Ascending aorta (tissue), 2 donors: ENCODE data around the gene UTRN. TPM values are rescaled to one million over a fixed set of nuclear protein-coding genes. Genes with fewer than 3 reads are reported as not detected.

Experiments used
- DNase-seq, 2 donors: peaks; one replicate each; pipeline ENCODE4 v3.0.0-alpha.2; 2019; ENCODE audit warnings: low spot score in 2 of 2
- H3K27ac ChIP-seq, 2 donors: fragments of 200-600 bp; sonication (generic); one replicate each; pipeline ENCODE4 v1.5.1; 2016 to 2017; ENCODE audit warnings: mild to moderate bottlenecking in 1 of 2
- H3K27me3 ChIP-seq: fragments of 200-600 bp; sonication (generic); one replicate; pipeline ENCODE4 v1.5.1; 2017
- H3K36me3 ChIP-seq, 2 donors: fragments of 200-600 bp; sonication (generic); one replicate each; pipeline ENCODE4 v1.5.1; 2016
- H3K4me1 ChIP-seq, 2 donors: fragments of 200-600 bp; sonication (generic); one replicate each; pipeline ENCODE4 v1.5.1; 2016 to 2017; ENCODE audit warnings: mild to moderate bottlenecking in 1 of 2
- H3K4me3 ChIP-seq, 2 donors: fragments of 200-600 bp; sonication (generic); one replicate each; pipeline ENCODE4 v1.5.1; 2016 to 2017; ENCODE audit warnings: mild to moderate bottlenecking in 1 of 2
- H3K9me3 ChIP-seq, 2 donors: fragments of 200-600 bp; sonication (generic); one replicate each; pipeline ENCODE4 v1.5.1; 2016
- CTCF ChIP-seq, 3 experiments: fragments of 200-600 bp in 2 of 3; fragments of 450-650 bp in 1 of 3; sonication (generic) in 2 of 3; IDR thresholded peaks; one replicate each; pipeline ENCODE4 v1.5.1; 2016 to 2019; ENCODE audit warnings: antibody characterized with exemption in 3 of 3, mild to moderate bottlenecking in 1 of 3, moderate library complexity in 1 of 3
- intact Hi-C: fragments of 100-400 bp; cut with DNase I; formaldehyde crosslinking; loops from one replicate; pipeline ENCODE4 v1.15.1; 2023
- total RNA-seq: library from RNA; depleted of rRNA; stranded (reverse); fragments of >200 nt; gene quantifications from one replicate; pipeline ENCODE4 v1.1.0, GENCODE V29; 2016

The UTRN gene
- 69.9 TPM for total RNA-seq

- H3K27ac ChIP-seq, result peak within 1 kb of the TSS; percentile 98 to 99
- no peaks in the 10 kb centered on the region for H3K36me3 ChIP-seq
- peaks cover 0 to 8% of the 10 kb centered on the region in 2 donors for H3K4me1 ChIP-seq
- intact Hi-C loops, result loop anchor here (1.0 to 10.0 kb wide), 5 partner anchors 21 to 1450 kb away; partner anchors contain the start of genes EPM2A, SF3B5 and STX11
- H3K4me3 ChIP-seq, result peak within 1 kb of the TSS; percentile 75 to 98
- TF ChIP-seq CTCF (IDR thresholded peaks at IDR 0.05), result no peak
- no peaks in the 10 kb centered on the region for H3K9me3 ChIP-seq
- H3K27me3 ChIP-seq, result no peaks in the 10 kb centered on the region
- DNase-seq, result peak; percentile 20 to 88
Measured at GRCh38 chr6:144284783-144285547, at the start of gene UTRN. TSS of gene UTRN (plus strand) at chr6:144285335. CDS start at chr6:144291829, 6,494 bp downstream.

DNA sequence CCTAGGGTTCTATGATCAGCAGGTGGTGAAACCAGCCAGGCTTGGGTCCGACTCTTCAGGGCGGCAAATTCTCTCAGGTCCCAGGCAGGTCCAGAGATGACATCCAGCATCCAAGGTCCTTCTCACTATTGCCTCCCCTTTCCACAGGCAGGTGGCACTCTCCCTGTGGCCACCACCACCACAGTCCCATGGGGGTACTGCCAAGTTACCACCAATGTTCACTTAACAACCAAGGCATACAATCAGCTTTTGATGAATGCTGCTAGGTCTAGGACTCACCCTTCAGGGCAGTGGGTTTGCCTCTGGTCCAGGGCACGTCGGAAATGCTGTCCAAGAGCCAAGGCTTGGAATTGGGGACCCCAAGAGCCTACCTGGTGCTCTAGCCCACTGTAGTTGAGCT is 40.4 kb upstream of the UTRN start:
- H3K4me1 ChIP-seq, result peaks cover under 1 to 12% of the 10 kb centered on the region in 2 donors
- H3K27ac ChIP-seq, result no peak overlapping the region
- DNase-seq, result no peak
- H3K9me3 ChIP-seq, result no peaks in the 10 kb centered on the region
- intact Hi-C loops, result no loop called here
- no peaks in the 10 kb centered on the region for H3K36me3 ChIP-seq
- H3K4me3 ChIP-seq, result no peak overlapping the region
- no peaks in the 10 kb centered on the region for H3K27me3 ChIP-seq
- no peak for TF ChIP-seq CTCF (IDR thresholded peaks at IDR 0.05)

GRCh38 chr6:144246988-144247387 is 38.1 kb upstream of the UTRN start:
- Histone ChIP-seq H3K4me1 (peaks cover 3 to 12% of the 10 kb centered on the region in 2 donors), H3K9me3 (no peaks in the 10 kb centered on the region), H3K36me3 (no peaks in the 10 kb centered on the region), H3K27ac (no peak overlapping the region), H3K4me3 (no peak overlapping the region), H3K27me3 (no peaks in the 10 kb centered on the region)
- no peak for DNase-seq
- intact Hi-C loops, result no loop called here
- no peak for TF ChIP-seq CTCF (IDR thresholded peaks at IDR 0.05)

DNA sequence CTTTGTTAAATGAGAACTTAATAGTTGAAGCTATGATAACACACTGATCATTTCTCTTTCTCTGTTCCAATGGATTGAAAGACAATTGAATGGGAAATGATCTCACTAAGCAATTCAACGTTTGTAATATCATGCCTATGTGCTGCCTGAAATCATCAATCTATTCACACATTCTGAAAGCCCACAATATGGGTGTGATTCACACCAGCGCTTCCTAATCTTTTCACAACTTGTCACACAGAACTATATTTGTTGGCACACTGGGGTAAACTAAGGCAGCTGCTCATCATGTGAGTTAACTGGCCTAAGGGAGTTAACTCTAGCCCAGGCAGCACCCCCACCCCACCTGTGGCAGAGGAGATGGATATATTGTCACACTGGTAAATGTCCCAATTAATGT is 37.1 kb upstream of the UTRN start:
- TF ChIP-seq CTCF (IDR thresholded peaks at IDR 0.05), result no peak
- DNase-seq, result no peak
- intact Hi-C loops, result loop anchor here (2.0 kb wide), 1 partner anchor 17 kb away; no protein-coding TSS in a partner anchor
- Histone ChIP-seq H3K9me3 (no peaks in the 10 kb centered on the region), H3K4me3 (no peak overlapping the region), H3K27me3 (no peaks in the 10 kb centered on the region), H3K27ac (peak overlapping the region in 1 of 2 donors; percentile 34), H3K4me1 (peaks cover 3 to 12% of the 10 kb centered on the region in 2 donors), H3K36me3 (no peaks in the 10 kb centered on the region)

DNA sequence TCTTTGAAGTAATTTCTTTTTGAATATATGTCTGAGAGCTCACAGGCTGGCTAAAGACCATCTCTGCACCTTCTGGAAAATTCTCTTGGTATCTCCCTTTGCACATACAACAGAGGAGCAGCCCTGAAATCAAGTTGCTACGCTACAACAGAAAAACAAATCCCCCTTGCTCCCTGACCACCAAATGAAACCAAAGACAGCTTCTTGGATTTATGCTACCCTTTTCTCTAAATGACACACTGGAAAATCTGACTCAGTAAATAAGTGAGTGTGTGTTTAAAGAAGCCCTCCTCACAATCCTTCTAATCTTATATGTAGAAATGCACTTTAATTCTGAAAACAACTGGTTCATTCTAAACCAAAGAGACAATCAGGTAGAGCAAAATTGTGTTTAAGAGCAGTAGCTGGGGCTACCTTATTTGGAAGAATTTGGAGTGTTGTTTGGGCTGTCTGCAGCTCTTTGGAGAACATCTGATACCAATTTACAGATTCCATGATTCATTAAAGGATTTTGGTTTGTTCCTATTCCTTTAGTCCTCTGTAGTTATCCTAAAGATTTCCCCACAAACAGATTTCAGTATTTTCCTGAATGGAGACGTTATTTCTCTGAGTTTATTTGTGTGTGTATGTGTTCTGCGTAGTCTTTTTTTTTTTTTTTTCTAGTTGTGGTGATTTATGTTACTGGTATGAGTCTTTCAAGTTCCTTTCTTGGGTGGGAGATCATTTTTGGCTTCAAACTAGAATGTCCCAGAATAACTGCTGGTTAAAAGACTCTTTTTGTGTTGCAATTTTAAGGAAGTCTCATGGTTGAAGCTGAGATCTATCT is 36.4 kb upstream of the UTRN start:
- Histone ChIP-seq H3K4me1 (peaks cover 3 to 12% of the 10 kb centered on the region in 2 donors), H3K27ac (peak overlapping the region; percentile 34 to 50), H3K36me3 (no peaks in the 10 kb centered on the region), H3K4me3 (no peak overlapping the region), H3K9me3 (no peaks in the 10 kb centered on the region), H3K27me3 (no peaks in the 10 kb centered on the region)
- intact Hi-C loops, result loop anchor here (1.0 to 2.0 kb wide), 2 partner anchors 16 to 36 kb away; no protein-coding TSS in a partner anchor
- no peak for TF ChIP-seq CTCF (IDR thresholded peaks at IDR 0.05)
- no peak for DNase-seq
